K562 (cell line): ENCODE measurements around the gene PAN2. TPM values are rescaled to one million over a fixed set of nuclear protein-coding genes. Genes with fewer than 3 reads are reported as not detected.
A peak's percentile ranks its signal among the peaks of the same experiment; 100 is the strongest.

Experiments used
- ARNT ChIP-seq, 2 experiments: fragments of 450-650 bp; IDR thresholded peaks; 2 replicates each; pipeline ENCODE4 v1.6.1; 2016; ENCODE audit warnings: mild to moderate bottlenecking in 1 of 2
- ATF3 ChIP-seq, 2 experiments: fragments of 450-650 bp in 1 of 2; sonication (generic) in 1 of 2; formaldehyde crosslinking in 1 of 2; IDR thresholded peaks in 1 of 2; conservative IDR thresholded peaks in 1 of 2; 2 replicates each; pipeline versions ENCODE4 v1.6.1 to v1.8.1; 2016 to 2023; ENCODE audit warnings: mild to moderate bottlenecking in 2 of 2, moderate library complexity in 2 of 2, inconsistent platforms in 1 of 2, missing genetic modification reagents in 1 of 2
- HINFP ChIP-seq: fragments of 450-650 bp; conservative IDR thresholded peaks from 2 replicates; pipeline ENCODE4 v1.6.1; 2016; ENCODE audit warnings: missing genetic modification characterization, low read depth, mild to moderate bottlenecking, control low read depth, missing compliant biosample characterization
- HMGXB4 ChIP-seq: sonication (generic); formaldehyde crosslinking; IDR thresholded peaks from 2 replicates; pipeline ENCODE4 v1.8.1; 2023; ENCODE audit warnings: mild to moderate bottlenecking, missing genetic modification reagents
- OTX1 ChIP-seq: fragments of 450-650 bp; formaldehyde crosslinking; IDR thresholded peaks from 2 replicates; pipeline ENCODE4 v1.4.0; 2022; ENCODE audit warnings: mild to moderate bottlenecking
- ZBTB11 ChIP-seq, 3 experiments: fragments of 200-800 bp in 1 of 3; fragments of 250-450 bp in 1 of 3; fragments of 450-650 bp in 1 of 3; sonication (Bioruptor Pico) in 1 of 3; sonication (Bioruptor generic) in 1 of 3; formaldehyde crosslinking in 1 of 3; IDR thresholded peaks; 2 replicates each; pipeline versions ENCODE4 v1.6.1 to v1.8.0; 2016 to 2022; ENCODE audit warnings: mild to moderate bottlenecking in 2 of 3, missing genetic modification characterization in 2 of 3, missing compliant biosample characterization in 1 of 3, moderate library complexity in 1 of 3
- ZMIZ1 ChIP-seq, 2 experiments: fragments of 150-350 bp in 1 of 2; IDR thresholded peaks; 2 replicates each; pipeline ENCODE4 v1.6.1; 2012 to 2016; ENCODE audit warnings: low read depth in 2 of 2, low read length in 2 of 2, mild to moderate bottlenecking in 1 of 2, moderate library complexity in 1 of 2
- ZNF592 ChIP-seq: fragments of 450-650 bp; IDR thresholded peaks from 2 replicates; pipeline ENCODE4 v1.6.1; 2017; ENCODE audit warnings: antibody characterized with exemption, mild to moderate bottlenecking
- polyA plus RNA-seq, 8 experiments: library from polyadenylated mRNA; depleted of rRNA in 4 of 8; stranded (reverse) in 5 of 8; unstranded in 3 of 8; fragments of >200 nt; fragmentation: Nextera tagmentation in 2 of 8; fragmentation: Illumina TruSeq in 1 of 8; extraction: Ambion mirVana in 2 of 8; extraction: Trizol in 1 of 8; gene quantifications; 2 replicates each; pipeline versions ENCODE4 v1.2.1 to v1.2.3, GENCODE V29; 2011 to 2014; ENCODE audit warnings: inconsistent platforms in 1 of 8, missing spikeins in 1 of 8
- total RNA-seq, 7 experiments: library from RNA; depleted of rRNA in 6 of 7; stranded (reverse); fragments of >200 nt in 6 of 7; fragmentation: Illumina TruSeq in 2 of 7; extraction: Trizol in 2 of 7; gene quantifications; 2 replicates each; pipeline versions ENCODE4 v1.2.1 to v1.2.3, GENCODE V29; 2011 to 2021; ENCODE audit warnings: low replicate concordance in 1 of 7

PAN2 gene
- total and polyA plus RNA-seq, 9 of the 15 experiments (the other 6 are each of a cell fraction or from before 2014, with no cell fraction given): 15.0 to 66.1 (median 25.9) TPM

GRCh38 chr12:56377310-56377988, 43.6 kb upstream of the PAN2 start (continued):
- TF ChIP-seq HINFP (0 out of 2 replicates have a peak, but pooled peaks have one; percentile 3), ATF3 (IDR thresholded peaks at IDR 0.05) (peak; percentile 78), ATF3 (CRISPR knock-in tag; conservative IDR thresholded peaks at IDR 0.05) (no peak), ARNT (IDR thresholded peaks at IDR 0.05) (0 out of 4 replicates have a peak, but pooled peaks have one; percentile 51 to 76), ZNF592 (peak; percentile 84), OTX1 (CRISPR knock-in tag) (no peak), ZMIZ1 (IDR thresholded peaks at IDR 0.05; ENCODE audit: low read depth in 2 of 2, low read length in 2 of 2) (peak in 1 of 2 experiments; percentile 69; a peak in 1 of 4 replicates), HMGXB4 (no peak), ZBTB11 (CRISPR knock-in tag; IDR thresholded peaks at IDR 0.05) (no peak)
